ENCODE results near the gene NKD1.

- TF ChIP-seq CTCF (IDR thresholded peaks at IDR 0.05; ENCODE audit: low read length): no peak
- TF ChIP-seq EZH2phosphoT487 (IDR thresholded peaks at IDR 0.05; ENCODE audit: low read length): no peak
- TF ChIP-seq EZH2 (optimal IDR thresholded peaks at IDR 0.05; ENCODE audit: low read depth, low read length): no peak
These were observed 103.7 kb downstream of the NKD1 start for GRCh38 chr16:50651835-50652438.

All from MM.1S (cell line).